Natural killer cell (primary cell): Measurements from ENCODE around the gene NRCAM. TPM values are rescaled to one million over a fixed set of nuclear protein-coding genes. Genes with fewer than 3 reads are reported as not detected.

Experiments
- ATAC-seq, 3 donors: fragments of 150-1000 bp in 2 of 3; fragments of 200-7000 bp in 1 of 3; cut with Tn5 transposase; 1 replicate in 1 of 3; 2 replicates in 2 of 3; pipeline ENCODE4 v1.10.0; 2021; ENCODE audit warnings: mild to moderate bottlenecking in 2 of 3, moderate library complexity in 2 of 3
- DNase-seq, 2 donors: peaks; one replicate each; pipeline versions ENCODE4 v3.0.0 to v3.0.0-alpha.2; 2013 to 2021; ENCODE audit warnings: mixed read lengths in 1 of 2
- H3K27ac ChIP-seq: one replicate; pipeline ENCODE4 v1.5.1; 2013; ENCODE audit warnings: mild to moderate bottlenecking, low read length
- H3K27me3 ChIP-seq: one replicate; pipeline ENCODE4 v1.6.1; 2013; ENCODE audit warnings: low read length; ENCODE audit not compliant: control insufficient read depth, insufficient read depth
- H3K36me3 ChIP-seq: one replicate; pipeline ENCODE4 v1.6.1; 2013; ENCODE audit warnings: low read length; ENCODE audit not compliant: control insufficient read depth, insufficient read depth
- H3K4me1 ChIP-seq: one replicate; pipeline ENCODE4 v1.6.1; 2013; ENCODE audit warnings: low read length; ENCODE audit not compliant: control insufficient read depth, insufficient read depth
- H3K4me3 ChIP-seq: one replicate; pipeline ENCODE4 v1.5.1; 2013; ENCODE audit warnings: low read length
- H3K9me3 ChIP-seq: one replicate; pipeline ENCODE4 v1.6.1; 2013; ENCODE audit warnings: low read length; ENCODE audit not compliant: control insufficient read depth, insufficient read depth
- H3K27ac Mint-ChIP-seq, 2 donors: one replicate each; pipeline ENCODE4 v1.8.0; 2022; ENCODE audit warnings: mild to moderate bottlenecking in 2 of 2, mixed read lengths in 2 of 2, moderate library complexity in 1 of 2
- H3K27me3 Mint-ChIP-seq, 2 donors: one replicate each; pipeline ENCODE4 v1.8.0; 2022; ENCODE audit warnings: low read depth in 2 of 2, mixed read lengths in 2 of 2
- H3K36me3 Mint-ChIP-seq: one replicate; pipeline ENCODE4 v1.8.0; 2022; ENCODE audit warnings: mixed read lengths
- H3K4me1 Mint-ChIP-seq, 2 donors: one replicate each; pipeline ENCODE4 v1.8.0; 2022; ENCODE audit warnings: mixed read lengths in 2 of 2
- H3K4me3 Mint-ChIP-seq: one replicate; pipeline ENCODE4 v1.8.0; 2022; ENCODE audit warnings: mild to moderate bottlenecking, moderate library complexity, mixed read lengths
- H3K9me3 Mint-ChIP-seq, 2 donors: one replicate each; pipeline ENCODE4 v1.8.0; 2022; ENCODE audit warnings: mixed read lengths in 2 of 2
- WGBS: methylation state at CpG from one replicate; pipeline ENCODE4 v1.1.7; 2013; ENCODE audit warnings: missing lambda C conversion rate; ENCODE audit not compliant: insufficient coverage; 5-methylcytosine and 5-hydroxymethylcytosine counted together
- intact Hi-C: fragments of 100-400 bp; cut with micrococcal nuclease; formaldehyde crosslinking; loops from one replicate; pipeline ENCODE4 v1.14.2; 2022
- total RNA-seq, 4 donors: library from RNA; stranded (reverse); fragments of 120-200 nt in 1 of 4; gene quantifications; one replicate each; pipeline versions ENCODE4 v1.2.3 to v1.2.4, GENCODE V29; 2013 to 2022
- TF ChIP-seq, protein P1 (sequence below): fragments of 200-600 bp; IDR thresholded peaks from one replicate; pipeline ENCODE4 v1.8.0; 2022; ENCODE audit warnings: antibody characterized with exemption

NRCAM gene
- total RNA-seq, 3 donors from 2014 or later (not counting 1 experiment from before 2014, with no cell fraction given), result 0.27 to 0.95 (median 0.52) TPM

DNA sequence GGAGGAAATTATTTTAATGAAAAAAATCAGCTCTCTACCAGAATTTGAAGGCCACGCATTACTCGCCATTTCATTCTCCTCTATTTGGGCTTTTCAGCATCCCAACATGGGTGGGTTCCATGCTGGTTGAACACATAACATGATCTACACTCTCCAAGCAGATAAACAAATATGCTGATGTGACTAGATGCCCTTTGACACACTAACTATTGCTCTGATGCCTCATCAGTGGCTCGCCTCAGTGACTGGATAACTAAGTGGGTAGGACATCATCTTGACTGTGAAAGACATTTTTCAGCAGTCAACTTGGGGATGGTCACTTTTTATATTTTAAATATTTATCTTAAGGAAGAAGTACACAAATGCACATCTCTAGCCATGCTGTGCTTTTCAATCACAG, 212.1 kb downstream of the NRCAM start:
- 90% methylated on average over 3 of the region's 3 CpGs for WGBS
- Mint-ChIP-seq H3K4me3 (no peak overlapping the region), H3K36me3 (no peaks in the 10 kb centered on the region), H3K9me3 (peaks cover 0 to 2% of the 10 kb centered on the region in 2 donors), H3K27me3 (peaks cover 0 to 4% of the 10 kb centered on the region in 2 donors), H3K27ac (no peak overlapping the region), H3K4me1 (no peaks in the 10 kb centered on the region)
- H3K36me3 ChIP-seq, result no peaks in the 10 kb centered on the region
- ATAC-seq (no peak), DNase-seq (no peak)
- intact Hi-C loops, result no loop called here
- H3K27ac ChIP-seq, result no peak overlapping the region
- no peaks in the 10 kb centered on the region for H3K27me3 ChIP-seq
- no peaks in the 10 kb centered on the region for H3K4me1 ChIP-seq
- TF ChIP-seq, protein P1, sequence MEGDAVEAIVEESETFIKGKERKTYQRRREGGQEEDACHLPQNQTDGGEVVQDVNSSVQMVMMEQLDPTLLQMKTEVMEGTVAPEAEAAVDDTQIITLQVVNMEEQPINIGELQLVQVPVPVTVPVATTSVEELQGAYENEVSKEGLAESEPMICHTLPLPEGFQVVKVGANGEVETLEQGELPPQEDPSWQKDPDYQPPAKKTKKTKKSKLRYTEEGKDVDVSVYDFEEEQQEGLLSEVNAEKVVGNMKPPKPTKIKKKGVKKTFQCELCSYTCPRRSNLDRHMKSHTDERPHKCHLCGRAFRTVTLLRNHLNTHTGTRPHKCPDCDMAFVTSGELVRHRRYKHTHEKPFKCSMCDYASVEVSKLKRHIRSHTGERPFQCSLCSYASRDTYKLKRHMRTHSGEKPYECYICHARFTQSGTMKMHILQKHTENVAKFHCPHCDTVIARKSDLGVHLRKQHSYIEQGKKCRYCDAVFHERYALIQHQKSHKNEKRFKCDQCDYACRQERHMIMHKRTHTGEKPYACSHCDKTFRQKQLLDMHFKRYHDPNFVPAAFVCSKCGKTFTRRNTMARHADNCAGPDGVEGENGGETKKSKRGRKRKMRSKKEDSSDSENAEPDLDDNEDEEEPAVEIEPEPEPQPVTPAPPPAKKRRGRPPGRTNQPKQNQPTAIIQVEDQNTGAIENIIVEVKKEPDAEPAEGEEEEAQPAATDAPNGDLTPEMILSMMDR, result no peak
- H3K9me3 ChIP-seq, result no peaks in the 10 kb centered on the region
- no peak overlapping the region for H3K4me3 ChIP-seq

DNA sequence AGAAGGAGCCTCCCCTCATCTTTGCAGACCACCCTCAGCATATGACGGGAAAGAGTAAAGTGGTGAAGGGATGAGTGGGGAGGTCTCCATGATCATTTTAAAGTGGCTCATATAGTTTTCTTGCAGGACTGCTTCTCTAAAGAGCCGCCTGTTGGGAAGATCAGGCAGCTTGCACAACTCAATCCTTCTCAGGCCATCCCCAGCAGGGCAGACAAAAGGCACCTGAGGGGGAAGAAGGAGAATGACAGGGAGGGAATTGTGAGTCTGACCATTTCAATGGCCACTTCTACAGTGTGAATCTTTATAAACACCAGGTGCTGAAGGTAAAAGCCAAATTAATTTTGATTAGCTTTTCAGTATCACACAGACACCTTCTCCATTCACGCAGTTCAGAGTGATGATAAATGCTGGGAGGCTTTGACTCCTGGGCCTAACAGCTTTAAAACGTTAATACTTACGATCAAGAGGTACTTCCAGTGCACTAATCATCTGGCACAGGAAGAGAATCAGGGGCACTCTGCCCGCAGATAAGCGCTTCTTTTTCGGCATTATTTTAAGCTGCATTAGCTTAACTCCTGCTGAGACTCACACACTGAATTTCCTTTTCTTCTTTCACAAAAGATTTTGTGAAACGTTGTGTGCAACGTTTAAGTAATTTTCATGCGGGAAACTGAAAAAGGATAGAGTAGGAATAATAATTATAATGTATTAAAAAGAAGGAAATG, 216.6 kb downstream of the NRCAM start:
- peaks cover 0 to 3% of the 10 kb centered on the region in 2 donors for H3K9me3 Mint-ChIP-seq
- Histone ChIP-seq H3K36me3 (no peaks in the 10 kb centered on the region), H3K27me3 (no peaks in the 10 kb centered on the region), H3K9me3 (no peaks in the 10 kb centered on the region), H3K4me1 (no peaks in the 10 kb centered on the region), H3K4me3 (no peak overlapping the region), H3K27ac (no peak overlapping the region)
- DNase-seq, result no peak
- intact Hi-C loops, result no loop called here
- TF ChIP-seq, protein P1, result no peak
- H3K27ac Mint-ChIP-seq, result no peak overlapping the region
- H3K4me3 Mint-ChIP-seq, result no peak overlapping the region
- no peaks in the 10 kb centered on the region for H3K4me1 Mint-ChIP-seq
- no peaks in the 10 kb centered on the region for H3K36me3 Mint-ChIP-seq
- H3K27me3 Mint-ChIP-seq, result peaks cover 4 to 6% of the 10 kb centered on the region in 2 donors
- WGBS, result 82% methylated on average over 10 of the region's 11 CpGs
- ATAC-seq, result no peak

DNA sequence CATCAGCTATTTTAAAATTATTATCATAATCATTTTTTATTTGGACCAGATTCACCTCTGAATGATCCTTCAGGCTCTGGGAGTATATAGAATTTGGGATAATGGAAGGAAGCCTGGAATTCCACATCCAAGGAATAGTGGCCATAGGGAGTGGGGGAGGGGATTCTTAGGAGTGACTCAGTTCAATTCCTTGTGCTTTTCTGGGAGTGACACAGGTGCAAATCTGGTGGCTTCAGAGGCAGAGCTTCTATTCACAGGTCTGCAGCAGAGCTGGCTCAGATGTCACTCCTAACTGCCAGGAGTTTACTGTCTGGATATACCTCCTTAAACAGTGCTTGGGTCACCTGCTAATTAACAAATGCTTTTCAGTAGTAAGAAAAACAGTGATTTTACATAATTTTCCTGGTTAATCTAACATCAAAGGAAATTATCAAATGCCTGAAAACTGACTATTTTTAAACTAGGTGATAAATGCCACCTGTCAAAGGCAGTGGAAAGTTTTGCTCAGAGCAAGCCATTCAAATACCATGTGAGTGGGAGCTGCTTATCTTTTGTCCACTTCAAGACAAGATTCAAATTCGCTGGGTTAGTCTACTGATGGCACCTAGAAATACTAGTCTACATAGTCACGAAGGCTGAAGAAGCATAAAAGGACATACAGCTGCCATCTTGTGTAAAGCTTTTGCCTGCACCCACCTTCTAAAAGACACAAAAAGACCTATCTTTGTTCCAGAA, 219.4 kb downstream of the NRCAM start:
- DNase-seq, result no peak
- TF ChIP-seq, protein P1, result no peak
- Histone ChIP-seq H3K9me3 (no peaks in the 10 kb centered on the region), H3K4me1 (no peaks in the 10 kb centered on the region), H3K27ac (no peak overlapping the region), H3K27me3 (no peaks in the 10 kb centered on the region), H3K36me3 (no peaks in the 10 kb centered on the region), H3K4me3 (no peak overlapping the region)
- Mint-ChIP-seq H3K4me3 (no peak overlapping the region), H3K4me1 (no peaks in the 10 kb centered on the region), H3K27me3 (peaks cover 4 to 6% of the 10 kb centered on the region in 2 donors), H3K36me3 (no peaks in the 10 kb centered on the region), H3K27ac (no peak overlapping the region), H3K9me3 (peaks cover 0 to 3% of the 10 kb centered on the region in 2 donors)
- no peak for ATAC-seq
- 66% methylated on average over 2 of the region's 2 CpGs for WGBS
- intact Hi-C loops, result no loop called here
